ENCODE data around the gene ZFAND4. TPM values are rescaled to one million over a fixed set of nuclear protein-coding genes. Genes with fewer than 3 reads are reported as not detected.
A peak's percentile ranks its signal among the peaks of the same experiment; 100 is the strongest.

Gene ZFAND4
- total and polyA plus RNA-seq, 9 of the 15 experiments (the other 6 are each of a cell fraction or from before 2014, with no cell fraction given) = 0.42 to 3.0 (median 1.5) TPM

- Histone ChIP-seq H3K4me1 (replicated peaks in 1 of 2; ENCODE audit: control insufficient read depth in 2 of 2, insufficient read depth in 2 of 2, low read length in 2 of 2) (no peaks in the 10 kb centered on the region; a peak in 1 of 5 replicates), H3K9me3 (replicated peaks; ENCODE audit: control insufficient read depth, insufficient read depth, low read depth, low read length) (peaks cover 12% of the 10 kb centered on the region), H3K79me2 (ENCODE audit: control insufficient read depth, insufficient read depth, low read length) (no peaks in the 10 kb centered on the region), H2AFZ (ENCODE audit: low read depth, low read length) (0 out of 2 replicates have a peak overlapping the region, but pooled peaks have one; percentile 25), H3K27ac (ENCODE audit: extremely low read depth, low read depth, low read length) (no peak overlapping the region), H3K27me3 (ENCODE audit: control insufficient read depth in 2 of 2, insufficient read depth in 2 of 2, low read length in 2 of 2) (no peaks in the 10 kb centered on the region), H3K4me3 (no peak overlapping the region), H3K9ac (ENCODE audit: insufficient read depth in 1 of 2, low read depth in 2 of 2, low read length in 2 of 2) (no peak overlapping the region), H3K4me2 (ENCODE audit: insufficient read depth, low read length) (no peak overlapping the region), H3K36me3 (ENCODE audit: control insufficient read depth, insufficient read depth, low read length) (no peaks in the 10 kb centered on the region), H3K9me1 (ENCODE audit: control insufficient read depth, insufficient read depth, low read length) (no peaks in the 10 kb centered on the region), H4K20me1 (replicated peaks; ENCODE audit: control insufficient read depth, insufficient read depth, low read length) (no peaks in the 10 kb centered on the region)
- WGBS (ENCODE audit: insufficient coverage, low coverage, missing lambda C conversion rate) = 8% methylated on average over 3 of the region's 3 CpGs
- intact Hi-C loops (cut with micrococcal nuclease) = no loop called here
- 0 out of 3 replicates have a peak, but pooled peaks have one; percentile 51 for ATAC-seq
- CTCF ChIA-PET (ENCODE audit: low intra/inter-chr PET ratio) = no interaction called here
- POLR2A ChIA-PET = interaction anchor here (1.0 to 2.7 kb wide), 3 partner anchors 10 to 125 kb away, joined by 3 to 8 read pairs (median 5); no protein-coding TSS in a partner anchor
- no peak for DNase-seq (ENCODE audit: extremely low read depth in 1 of 4, low spot score in 3 of 4)
- no TSS peak for BruUV-seq (replicated peaks)
- no peak for FAIRE-seq
- in situ Hi-C loops (cut with MboI) = no loop called here
- TF ChIP-seq ILF3 (IDR thresholded peaks at IDR 0.05; ENCODE audit: borderline replicate concordance) (no peak), TRIM25 (IDR thresholded peaks at IDR 0.05; ENCODE audit: borderline replicate concordance) (no peak), TFAM (CRISPR knock-in tag; conservative IDR thresholded peaks at IDR 0.05) (no peak), CCAR2 (IDR thresholded peaks at IDR 0.05; ENCODE audit: low read depth, low read length) (no peak), RBM15 (IDR thresholded peaks at IDR 0.05; ENCODE audit: insufficient read depth, low read length) (no peak), USF1 (CRISPR knock-in tag; IDR thresholded peaks at IDR 0.05) (0 out of 2 replicates have a peak, but pooled peaks have one; percentile 5), KDM1A (IDR thresholded peaks at IDR 0.05) (peak; percentile 27 to 44; a peak in 1 of 4 replicates), ZNF449 (CRISPR knock-in tag; IDR thresholded peaks at IDR 0.05) (no peak), HNRNPLL (IDR thresholded peaks at IDR 0.05; ENCODE audit: low read depth, low read length, poor library complexity, severe bottlenecking) (no peak), SMARCC2 (IDR thresholded peaks at IDR 0.05; ENCODE audit: low read depth) (no peak), NUFIP1 (IDR thresholded peaks at IDR 0.05; ENCODE audit: partially characterized antibody) (no peak), HNRNPK (IDR thresholded peaks at IDR 0.05; ENCODE audit: low read depth, low read length, poor library complexity, severe bottlenecking) (no peak), ELK3 (CRISPR knock-in tag; IDR thresholded peaks at IDR 0.05) (no peak), ATF2 (CRISPR knock-in tag; IDR thresholded peaks at IDR 0.05) (no peak), PURB (CRISPR knock-in tag; IDR thresholded peaks at IDR 0.05; ENCODE audit: low read depth) (no peak)
These were observed 70.4 kb downstream of the ZFAND4 start for GRCh38 chr10:45602082-45602730.
